ENCODE data around the gene CHD6.
A peak's percentile ranks its signal among the peaks of the same experiment; 100 is the strongest.

CHD6 gene

DNA sequence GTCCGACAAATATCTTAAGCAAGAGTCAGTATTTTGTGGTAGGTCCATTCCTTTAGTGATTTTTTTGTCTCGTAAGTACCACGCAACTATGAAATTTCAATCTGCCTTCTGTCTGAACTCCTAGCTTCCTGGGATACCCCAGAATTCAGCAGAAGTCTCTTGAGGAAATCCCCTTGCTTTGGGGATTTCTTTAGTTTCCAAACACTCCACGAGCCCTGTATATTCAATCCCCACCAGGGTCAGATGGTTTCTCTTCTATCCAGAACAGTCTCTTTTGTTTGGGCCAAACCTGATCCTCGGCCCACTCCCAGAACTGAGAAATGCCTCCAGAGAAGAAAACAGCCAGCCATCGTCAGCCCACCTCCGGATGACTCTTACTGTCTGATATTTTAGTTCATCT lies 113.0 kb downstream of the CHD6 start:
- DNase-seq: no peak

DNA sequence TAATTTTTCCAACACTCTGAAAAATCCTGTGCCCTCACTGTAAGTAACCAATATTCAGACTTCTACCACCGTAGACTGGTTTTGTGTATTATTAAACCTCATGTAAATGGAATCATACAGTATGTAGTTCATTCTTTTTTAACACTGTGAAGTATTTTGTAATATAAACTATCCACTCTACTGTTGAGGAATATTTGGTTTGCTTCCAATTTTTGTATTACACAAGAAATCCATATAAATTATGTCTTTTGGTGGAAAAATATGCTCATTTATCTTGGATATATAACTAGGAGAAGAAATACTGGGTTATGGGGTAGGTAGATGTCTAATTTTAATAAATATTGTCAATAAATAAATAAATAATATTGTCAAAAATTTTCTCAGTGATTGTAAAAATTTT lies 116.8 kb downstream of the CHD6 start:
- DNase-seq: no peak

DNA sequence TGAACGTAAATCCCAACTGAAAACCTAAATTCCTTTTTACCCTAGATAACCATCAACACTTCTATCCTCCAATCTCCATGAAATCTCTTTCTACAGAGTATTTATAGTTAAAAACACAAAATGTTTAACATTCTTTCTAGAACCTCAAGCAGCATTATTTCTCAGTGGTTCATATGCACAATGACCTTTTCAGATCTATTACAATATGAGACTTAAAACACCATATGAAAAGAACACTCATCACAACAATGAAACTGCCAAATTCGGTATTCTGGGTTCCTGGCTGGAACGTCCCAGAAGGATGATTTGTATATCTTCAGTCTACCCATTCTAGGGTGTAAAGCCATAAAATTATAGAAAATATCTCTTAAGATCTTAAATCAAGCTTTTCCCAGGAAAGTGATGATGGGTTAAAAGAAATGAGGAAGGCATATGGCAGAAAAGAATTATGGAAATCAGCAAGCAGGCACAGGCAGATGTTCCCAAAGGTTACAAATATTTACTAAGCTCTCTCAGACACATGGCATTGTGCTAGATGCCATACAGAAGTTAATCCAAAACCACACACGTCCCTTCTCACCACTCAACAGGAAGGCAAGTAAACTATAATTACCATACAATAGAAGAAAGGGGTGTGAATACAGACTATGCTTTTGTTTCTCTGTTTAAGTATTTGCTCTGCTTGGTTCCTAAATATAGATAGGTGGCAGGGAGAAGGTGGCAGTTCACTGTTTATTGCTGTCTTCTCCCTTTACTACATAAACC lies 118.0 kb downstream of the CHD6 start:
- DNase-seq: no peak

DNA sequence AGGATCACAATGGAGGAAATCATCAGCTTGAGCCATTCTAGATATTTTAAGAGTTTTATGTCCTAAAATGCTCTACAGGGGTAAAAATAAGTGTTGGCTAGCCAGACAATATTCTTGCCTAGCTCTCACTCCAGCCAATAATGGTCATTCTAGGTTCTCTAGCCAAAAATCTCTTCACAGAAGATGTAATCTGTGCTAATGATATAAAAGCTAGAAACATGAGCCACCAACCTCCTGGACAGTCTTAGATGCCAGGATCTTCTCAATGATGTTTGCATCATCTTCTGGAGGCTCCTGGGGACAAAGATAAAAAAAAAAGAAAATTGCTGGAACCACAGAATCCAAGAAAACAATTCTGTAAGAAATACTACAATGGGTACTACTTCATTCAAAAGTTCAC lies 119.1 kb downstream of the CHD6 start:
- no peak for DNase-seq

DNA sequence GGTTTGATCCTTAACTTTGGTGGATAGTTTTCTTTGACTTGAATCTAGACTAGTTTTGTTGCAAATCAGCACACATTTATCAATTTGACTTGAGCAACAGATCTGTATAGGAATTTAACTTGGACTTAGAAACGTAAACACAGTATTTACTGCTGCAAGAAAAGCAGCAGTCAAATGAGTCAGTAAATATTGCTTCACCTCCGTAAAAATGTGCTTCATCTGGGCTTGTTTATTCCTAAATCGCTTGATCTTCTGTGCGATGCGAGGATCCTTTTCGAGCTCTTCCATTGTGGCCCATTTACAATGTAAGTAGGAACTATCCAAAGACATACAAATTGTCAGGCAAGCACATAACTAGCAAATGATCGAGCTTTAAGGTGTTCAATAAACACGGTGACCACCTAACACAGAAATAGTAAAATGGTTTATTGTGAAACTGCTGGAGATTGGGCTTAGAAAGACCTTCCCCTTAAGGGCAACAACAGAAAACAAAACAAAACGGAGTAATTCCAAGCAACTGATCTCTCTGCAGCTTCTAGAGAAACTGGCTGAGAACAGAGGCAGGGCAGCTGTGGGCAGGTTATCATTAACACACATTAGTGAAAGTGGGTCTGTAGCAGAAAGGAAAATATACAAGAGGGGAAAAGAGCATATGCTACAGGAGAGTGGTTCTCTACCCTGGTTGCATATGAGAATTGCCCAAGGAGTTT lies 120.8 kb downstream of the CHD6 start:
- DNase-seq: no peak

DNA sequence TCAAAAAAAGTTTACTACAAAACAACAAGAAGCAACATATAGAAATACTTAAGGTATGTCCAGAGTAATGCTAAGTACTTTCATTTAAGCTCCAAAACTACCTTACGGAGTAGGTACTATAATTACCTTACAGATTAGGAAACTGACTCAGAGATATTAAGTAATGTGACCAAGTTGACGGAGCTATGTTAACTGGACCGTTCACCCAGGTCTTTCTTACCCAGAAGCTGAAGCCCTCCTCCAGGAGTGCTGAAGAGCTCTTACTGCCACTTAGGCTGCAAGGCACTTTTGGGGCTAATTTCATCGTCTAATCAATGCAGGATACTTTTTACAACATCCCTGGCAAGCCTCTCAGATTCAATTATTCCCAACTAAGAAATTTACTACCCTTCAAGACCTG lies 123.7 kb downstream of the CHD6 start:
- no peak for DNase-seq

DNA sequence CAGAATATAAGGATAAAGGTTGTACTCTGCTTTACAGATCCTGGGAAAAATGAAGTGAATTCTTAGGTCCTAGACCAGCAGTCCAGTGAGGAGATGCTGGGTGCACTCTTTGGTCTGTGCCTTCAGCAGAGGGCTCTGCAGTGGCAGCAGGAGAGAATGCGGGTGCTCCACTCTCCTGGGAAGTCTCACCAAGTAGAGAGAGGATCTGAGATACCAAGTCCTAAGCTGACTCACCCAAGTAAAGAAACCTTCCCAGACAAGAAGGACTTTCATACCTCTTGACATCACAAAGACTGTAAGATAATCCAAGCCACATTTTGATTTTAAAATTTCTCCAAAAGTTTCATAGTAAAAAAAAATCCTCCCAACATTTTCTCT lies 134.6 kb downstream of the CHD6 start:
- no peak for DNase-seq

DNA sequence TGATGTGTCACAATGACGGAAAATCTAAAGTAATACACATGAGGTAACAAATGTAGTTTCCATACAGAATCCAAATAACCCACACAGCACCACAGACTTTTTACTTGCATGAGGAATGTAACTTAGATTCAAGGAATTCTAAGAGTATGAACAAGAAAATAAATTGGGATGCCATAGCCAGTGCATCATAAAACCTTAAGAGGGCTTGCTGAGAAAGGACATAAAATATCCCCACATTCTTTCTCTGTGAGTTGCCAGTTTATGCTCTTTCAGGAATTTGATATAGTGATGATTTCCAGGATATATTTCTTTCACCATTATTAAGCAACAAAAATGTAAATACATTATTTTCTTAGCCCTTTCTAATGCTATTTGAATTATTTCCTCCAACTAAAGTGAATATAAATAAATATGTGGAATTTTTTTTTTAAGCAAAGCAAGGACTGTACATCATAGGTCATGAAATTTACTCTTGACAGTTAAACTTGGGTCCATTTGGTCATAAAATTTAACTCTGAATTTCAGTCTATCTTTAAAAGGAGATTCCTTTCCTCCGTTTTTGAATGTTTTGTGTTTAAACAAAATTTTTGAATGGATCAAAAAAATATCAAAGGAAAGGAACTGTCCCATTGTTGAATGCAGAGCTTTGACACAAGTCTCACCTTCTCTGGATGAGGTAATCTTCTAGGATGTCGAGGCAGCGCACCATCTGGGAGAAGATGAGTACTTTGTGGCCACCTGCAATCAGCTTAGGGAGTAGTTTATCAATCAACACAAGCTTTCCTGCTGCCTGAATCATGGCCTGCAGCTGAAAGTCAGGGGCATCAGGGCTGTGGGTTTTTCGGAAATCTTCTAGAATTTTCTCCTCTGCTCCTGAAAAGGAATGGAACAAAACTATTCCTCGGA lies 135.3 kb downstream of the CHD6 start:
- no peak for DNase-seq

DNA sequence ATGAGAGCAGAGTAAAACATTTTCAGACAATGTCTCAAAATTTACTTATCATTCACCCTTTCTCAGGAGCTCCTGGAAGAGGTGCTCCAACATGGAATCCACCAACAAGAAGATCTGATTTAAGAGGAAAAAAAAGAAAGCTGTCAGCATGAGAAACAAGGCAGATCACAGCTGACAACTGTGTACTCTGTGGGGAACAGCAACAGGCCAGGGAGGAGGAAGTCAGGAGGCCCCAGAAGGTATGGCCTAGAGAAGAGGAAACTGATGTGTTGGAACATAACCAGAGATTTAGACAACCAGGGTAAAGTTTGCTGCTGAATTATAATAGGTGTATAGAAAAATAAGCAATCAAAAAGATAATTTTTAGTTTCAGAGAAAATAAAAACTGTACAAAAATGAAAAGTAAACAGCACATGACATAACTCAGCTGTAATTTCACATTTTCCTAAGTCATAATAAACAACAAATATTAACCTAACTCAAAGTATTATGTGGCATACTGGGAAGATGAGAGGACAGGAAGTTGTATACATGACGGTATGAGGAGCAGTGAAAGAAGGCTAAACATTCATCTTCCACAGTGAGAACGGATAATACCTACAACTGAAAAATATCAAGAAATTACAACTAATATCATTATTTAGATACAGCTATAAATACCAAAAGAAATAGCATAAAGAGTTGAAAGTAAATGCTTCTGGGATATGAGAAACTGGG lies 138.0 kb downstream of the CHD6 start:
- DNase-seq: peak; percentile 3

DNA sequence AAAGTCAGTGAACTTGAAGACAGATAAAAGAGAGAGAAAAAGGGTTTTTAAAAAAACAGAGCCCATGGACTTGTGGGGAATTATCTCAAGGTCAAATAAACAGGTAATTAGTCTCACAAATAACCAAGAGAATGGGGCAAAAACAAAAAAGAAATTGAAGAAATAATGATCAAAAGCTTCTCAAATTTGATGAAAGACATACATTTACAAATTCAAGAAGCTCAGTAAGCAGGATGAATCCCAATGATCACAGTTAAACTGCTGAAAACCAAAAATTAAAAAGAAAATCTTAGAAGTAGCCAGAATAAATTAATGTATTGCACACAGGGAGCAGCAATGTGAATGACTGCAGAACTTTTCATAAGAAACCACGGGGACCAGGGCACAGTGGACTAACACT lies 139.1 kb downstream of the CHD6 start:
- DNase-seq: no peak

DNA sequence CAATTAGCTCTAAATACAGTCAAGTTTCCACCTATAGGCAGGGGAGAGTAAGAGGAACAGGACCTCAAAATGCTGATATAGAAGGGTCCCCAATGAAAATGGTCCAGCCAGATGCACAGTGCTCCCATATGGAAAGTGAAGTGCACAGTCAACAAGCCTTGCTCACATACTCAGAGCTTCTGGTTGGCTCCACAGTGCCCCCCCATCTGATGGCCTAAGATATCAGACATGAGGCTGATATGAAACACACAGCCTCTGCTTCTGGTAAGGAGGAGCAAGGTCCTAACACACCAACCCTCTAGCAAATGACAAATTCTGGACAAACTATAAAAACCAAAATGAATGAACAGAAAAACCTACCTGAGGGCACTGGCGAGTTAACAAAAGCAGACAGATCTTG lies 140.2 kb downstream of the CHD6 start:
- no peak for DNase-seq

DNA sequence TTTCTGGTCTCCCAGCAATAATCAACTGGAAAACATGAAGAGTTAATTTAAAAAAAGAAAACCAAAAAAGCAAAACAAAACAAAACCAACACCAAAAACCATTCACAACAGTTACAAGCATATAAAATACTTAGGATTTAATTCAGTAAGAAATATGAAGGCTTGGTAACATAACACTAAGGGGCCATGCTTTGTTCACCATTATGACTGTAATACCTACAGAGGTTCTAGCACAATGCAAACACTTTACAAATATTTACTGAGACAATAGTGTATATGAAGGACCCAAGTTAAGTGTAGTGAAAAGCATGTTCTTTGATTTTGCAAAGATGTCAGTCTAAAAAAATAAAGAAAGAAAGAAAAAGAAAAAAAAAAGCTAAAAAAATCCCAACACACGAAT lies 141.7 kb downstream of the CHD6 start:
- no peak for DNase-seq

DNA sequence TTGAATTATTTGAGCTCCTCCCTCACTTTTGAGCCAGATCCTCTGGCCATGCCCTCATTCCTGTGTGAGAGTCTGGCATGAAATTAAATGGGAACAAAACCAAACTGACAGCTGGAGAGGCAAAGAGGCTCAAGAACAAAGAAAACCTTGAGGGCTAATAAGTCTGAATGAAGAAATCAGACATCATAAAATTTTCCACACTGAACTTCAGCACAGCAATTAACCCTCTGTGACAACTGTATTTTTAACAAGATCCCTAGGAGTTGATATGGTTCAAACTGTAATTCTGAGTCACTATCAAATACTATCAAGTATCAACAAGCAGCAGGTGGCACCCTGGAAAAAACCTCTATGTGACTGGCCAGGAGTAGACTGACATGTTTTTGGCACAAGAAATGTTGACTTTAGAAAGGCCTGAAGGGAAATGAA lies 142.2 kb downstream of the CHD6 start:
- DNase-seq: no peak

DNA sequence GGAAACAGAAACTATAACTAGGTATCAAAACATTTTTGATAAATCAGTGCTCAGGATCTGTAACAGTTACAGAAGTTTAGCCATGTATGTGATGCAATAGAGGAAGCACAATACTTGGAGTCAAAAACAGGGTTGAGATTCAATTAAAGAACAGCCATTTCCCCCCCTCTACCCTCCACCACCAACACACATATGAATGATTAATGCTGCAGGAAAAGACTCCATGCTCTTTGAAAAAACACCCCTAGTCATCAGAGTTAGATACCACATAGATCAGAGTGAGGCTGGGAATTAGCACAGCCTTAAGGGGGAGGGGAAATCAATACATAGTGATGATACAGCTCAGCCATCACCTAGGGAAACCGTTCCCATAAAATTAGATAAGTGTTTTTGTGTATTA lies 142.7 kb downstream of the CHD6 start:
- DNase-seq: no peak

DNA sequence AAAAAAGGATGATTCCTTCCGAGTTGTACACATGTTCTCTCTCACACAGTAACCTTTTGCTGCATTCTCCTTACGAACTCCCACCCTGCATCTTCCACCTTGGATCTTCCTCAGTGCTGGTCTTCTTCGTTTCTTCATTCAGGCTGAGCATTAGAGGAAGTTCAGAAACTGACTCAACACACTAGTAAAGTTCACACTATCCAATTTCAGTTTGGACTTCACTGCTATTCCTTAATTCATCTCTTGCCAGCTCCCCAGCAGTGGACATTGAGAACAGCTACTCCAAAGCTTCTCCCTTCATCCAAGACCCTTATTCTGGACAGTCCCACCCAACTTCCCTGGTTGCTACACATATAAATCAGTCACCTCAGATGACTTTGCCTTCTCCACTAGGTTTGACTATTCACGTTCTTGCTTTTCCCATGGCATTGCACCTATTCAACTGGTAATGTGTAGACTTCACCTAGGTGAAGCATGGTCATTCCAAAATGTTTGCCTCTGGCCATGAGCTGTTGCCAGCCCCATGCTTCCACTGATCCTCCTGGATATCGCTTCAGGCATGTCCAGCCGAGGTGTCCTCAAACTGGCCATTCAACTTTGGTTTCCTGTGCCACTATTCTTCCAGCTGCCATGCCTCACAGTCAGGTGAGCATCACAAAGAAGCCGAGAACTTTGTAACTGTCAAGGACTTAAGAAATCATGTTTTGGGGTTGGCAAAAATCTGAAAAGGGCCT lies 147.6 kb downstream of the CHD6 start:
- DNase-seq: no peak

DNA sequence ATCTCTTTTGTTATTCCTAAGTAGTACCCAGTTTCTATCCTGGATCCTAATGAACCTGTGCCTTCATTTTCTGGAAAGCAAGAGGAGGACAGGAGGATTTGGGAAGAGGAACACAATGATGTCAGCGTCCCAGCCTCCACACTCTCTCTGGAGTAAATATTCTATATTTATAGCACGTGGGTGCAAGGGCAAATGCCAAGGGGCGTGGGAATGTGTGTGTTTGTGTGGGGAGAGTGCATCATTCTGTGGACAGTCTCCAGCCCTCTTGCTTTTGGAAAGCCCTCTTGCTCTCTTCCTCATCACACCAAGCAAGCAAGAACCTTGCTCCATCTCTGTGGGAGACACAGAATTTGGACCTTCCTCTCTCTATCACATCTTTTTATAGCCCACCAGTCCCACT lies 148.3 kb downstream of the CHD6 start:
- no peak for DNase-seq

DNA sequence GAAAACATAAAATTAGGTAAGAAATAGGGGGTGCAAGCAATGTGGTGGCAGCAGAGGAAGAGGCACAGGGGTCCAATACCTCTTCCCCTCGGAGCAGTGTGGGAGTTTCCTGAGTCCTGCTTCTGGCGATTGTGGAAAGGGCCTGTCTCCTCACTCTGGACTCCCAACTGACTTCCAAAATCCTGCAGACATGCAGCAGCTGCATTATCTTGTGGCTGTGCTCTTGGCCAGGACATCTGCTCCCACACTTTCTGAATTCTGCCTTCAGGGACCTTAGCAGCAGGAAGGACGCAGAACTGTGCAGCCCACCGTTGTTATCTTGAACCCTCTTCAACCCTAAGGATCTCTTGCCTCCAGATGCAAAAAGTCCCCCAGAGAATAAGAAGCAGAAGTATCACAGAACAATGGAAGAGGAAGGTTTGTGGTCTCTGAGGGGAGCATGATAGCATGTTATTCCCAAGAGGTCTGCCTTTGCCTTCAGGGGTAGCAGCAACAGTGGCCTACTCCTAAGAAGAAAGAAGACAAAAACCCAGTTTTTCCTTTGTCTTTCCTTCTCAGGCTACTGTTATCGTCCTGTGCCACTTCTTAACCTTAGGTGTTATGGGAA lies 149.1 kb downstream of the CHD6 start:
- DNase-seq: no peak

DNA sequence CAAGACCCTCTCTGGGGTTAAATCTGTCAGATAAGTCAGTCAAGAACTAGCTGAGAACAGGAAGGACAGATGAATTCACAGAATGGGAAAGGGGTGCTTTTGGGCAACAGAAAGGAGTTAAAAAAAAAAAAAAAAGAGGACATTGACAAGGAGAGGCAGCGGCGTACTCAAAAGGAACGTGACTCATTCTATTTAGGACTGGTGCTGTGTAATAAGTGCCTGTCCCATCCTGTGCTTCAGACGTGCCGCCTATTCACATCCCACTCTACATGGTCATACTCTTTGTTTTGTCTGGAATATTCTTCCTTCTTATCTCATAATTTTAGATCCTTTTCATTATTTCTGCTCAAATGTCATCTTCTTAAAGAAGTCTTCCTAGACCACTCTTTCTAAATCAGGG lies 150.5 kb downstream of the CHD6 start:
- DNase-seq: no peak

DNA sequence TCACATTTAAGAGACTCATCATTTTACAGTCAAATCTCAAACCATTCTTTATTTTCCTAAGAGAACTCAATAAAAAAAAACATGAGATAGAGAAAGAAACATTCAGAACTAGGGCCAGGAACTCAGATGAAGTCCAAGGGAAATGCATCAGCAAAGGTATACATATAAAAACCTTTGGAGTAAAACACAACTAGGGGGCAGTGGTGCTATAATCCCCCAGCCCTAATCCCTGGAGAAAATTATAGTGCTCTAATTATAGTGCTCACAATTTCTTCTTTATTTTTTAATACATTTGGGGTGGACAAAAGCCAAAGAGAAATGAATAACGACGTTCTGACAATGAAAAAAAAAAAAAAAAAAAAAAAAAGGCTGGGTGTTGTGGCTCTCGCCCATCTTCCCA lies 151.0 kb downstream of the CHD6 start:
- no peak for DNase-seq

DNA sequence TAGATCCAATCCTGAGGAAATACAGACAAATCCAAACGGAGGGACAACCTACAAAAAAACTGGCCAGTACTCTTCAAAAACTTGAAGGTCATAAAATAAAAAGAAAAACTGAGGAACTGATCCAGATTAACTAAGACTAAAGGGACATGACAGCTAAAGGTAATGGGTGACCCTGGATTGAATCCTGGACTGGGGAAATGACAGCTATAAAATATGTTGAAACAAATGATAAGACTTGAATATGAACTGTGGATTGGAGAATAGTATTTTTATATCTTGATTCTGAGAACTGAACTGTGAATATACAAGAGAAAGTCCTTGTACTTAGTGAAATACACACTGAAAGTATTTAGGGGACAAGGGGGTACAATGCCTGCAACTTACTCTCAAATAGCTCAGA lies 154.6 kb downstream of the CHD6 start:
- no peak for DNase-seq

DNA sequence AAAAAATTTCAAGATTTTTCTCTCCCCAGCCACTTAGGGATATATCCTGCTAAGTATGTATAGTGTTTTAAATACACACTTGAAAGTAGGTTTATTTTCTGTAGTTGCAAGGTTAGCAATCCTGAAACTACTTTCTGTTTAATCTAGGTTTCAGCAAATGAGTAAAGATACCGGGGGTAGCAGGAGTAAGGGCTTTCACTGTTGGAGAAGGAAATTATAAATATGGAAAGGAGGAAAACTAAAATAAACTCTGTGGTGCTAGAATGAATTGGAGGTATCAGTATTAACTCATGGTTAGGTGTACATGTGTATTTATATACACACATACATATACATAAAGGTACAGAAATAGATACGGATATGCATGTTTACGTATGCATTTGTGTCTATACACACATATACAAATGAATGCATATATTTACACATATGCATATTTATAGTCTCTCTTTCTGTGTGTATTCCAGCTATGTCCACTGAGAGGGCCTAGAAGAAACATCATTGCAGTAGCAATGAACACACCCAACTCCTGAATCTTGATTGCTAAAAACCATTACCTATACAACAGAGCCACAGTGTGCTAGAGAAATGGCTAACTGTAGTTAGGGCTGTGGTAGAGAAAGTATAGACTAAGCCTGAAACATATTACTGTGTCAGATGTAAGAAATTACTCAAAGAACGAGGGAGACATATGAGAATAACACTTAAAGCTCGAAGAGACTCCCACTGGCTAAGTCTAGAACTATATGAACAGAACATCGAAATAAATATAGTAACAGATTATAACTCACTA lies 155.6 kb downstream of the CHD6 start:
- no peak for DNase-seq
